Spinal cord (tissue), 10 donors: ENCODE data around the gene GRSF1. TPM values are rescaled to one million over a fixed set of nuclear protein-coding genes. Genes with fewer than 3 reads are reported as not detected.

Source experiments
- DNase-seq, 6 donors: peaks; one replicate each; pipeline versions ENCODE4 v3.0.0 to v3.0.0-alpha.2; 2013 to 2015; ENCODE audit warnings: low spot score in 6 of 6, low read depth in 4 of 6
- H3K27ac ChIP-seq: one replicate; pipeline ENCODE4 v1.5.1; 2013; ENCODE audit warnings: low read depth, low read length, control low read depth
- H3K27me3 ChIP-seq: one replicate; pipeline ENCODE4 v1.6.1; 2013; ENCODE audit warnings: low read length; ENCODE audit not compliant: control insufficient read depth, insufficient read depth
- H3K36me3 ChIP-seq: one replicate; pipeline ENCODE4 v1.6.1; 2013; ENCODE audit warnings: low read length; ENCODE audit not compliant: control insufficient read depth, insufficient read depth
- H3K4me1 ChIP-seq: one replicate; pipeline ENCODE4 v1.6.1; 2013; ENCODE audit warnings: low read length; ENCODE audit not compliant: control insufficient read depth, insufficient read depth
- H3K4me3 ChIP-seq: one replicate; pipeline ENCODE4 v1.5.1; 2013; ENCODE audit warnings: low read depth, low read length, control low read depth
- H3K9me3 ChIP-seq: one replicate; pipeline ENCODE4 v1.6.1; 2013; ENCODE audit warnings: low read length; ENCODE audit not compliant: control insufficient read depth, insufficient read depth
- WGBS: methylation state at CpG from one replicate; pipeline ENCODE4 v1.1.5; 2013; ENCODE audit warnings: missing lambda C conversion rate; ENCODE audit not compliant: insufficient coverage; 5-methylcytosine and 5-hydroxymethylcytosine counted together
- polyA plus RNA-seq, 2 donors: library from polyadenylated mRNA; unstranded; fragments of 120-200 nt; gene quantifications; one replicate each; pipeline ENCODE4 v1.2.1, GENCODE V29; 2013; ENCODE audit not compliant: insufficient read length in 2 of 2
- total RNA-seq, 2 donors: library from RNA; depleted of rRNA in 1 of 2; stranded (reverse); fragments of 120-200 nt in 1 of 2; fragments of >200 nt in 1 of 2; gene quantifications; one replicate each; pipeline versions ENCODE4 v1.2.3 to v1.2.4, GENCODE V29; 2013 to 2014
- donor health status: healthy.

The GRSF1 gene
- total and polyA plus RNA-seq, 4 donors: 71.8 to 100 (median 83.7) TPM

GRCh38 chr4:70818173-70818855 lies 21.4 kb downstream of the GRSF1 start:
- no peaks in the 10 kb centered on the region for H3K27me3 ChIP-seq
- 93% methylated on average over 4 of the region's 5 CpGs for WGBS
- H3K4me3 ChIP-seq: no peak overlapping the region
- no peaks in the 10 kb centered on the region for H3K4me1 ChIP-seq
- DNase-seq: no peak
- H3K27ac ChIP-seq: no peak overlapping the region
- peaks cover 31% of the 10 kb centered on the region for H3K36me3 ChIP-seq
- peaks cover 2% of the 10 kb centered on the region for H3K9me3 ChIP-seq

DNA sequence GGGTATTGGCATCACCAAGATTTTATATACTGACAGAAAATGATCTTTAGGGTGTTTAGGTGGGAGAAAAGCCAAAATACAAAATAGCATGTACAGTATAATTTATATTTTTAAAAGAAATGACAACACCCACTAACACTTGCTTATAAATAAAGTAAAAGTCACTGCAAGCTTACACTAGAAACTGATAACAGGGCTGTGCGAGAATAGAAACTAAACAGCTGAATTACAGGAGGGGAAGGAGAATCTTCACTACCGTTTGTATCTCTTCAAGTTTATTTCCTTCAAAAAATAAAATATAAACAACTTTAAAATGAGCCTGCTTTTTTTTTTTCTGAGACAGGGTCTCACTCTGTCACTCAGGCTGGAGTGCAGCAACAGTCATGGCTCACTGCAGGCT lies 22.8 kb downstream of the GRSF1 start:
- H3K4me1 ChIP-seq: no peaks in the 10 kb centered on the region
- peaks cover 20% of the 10 kb centered on the region for H3K36me3 ChIP-seq
- no peak for DNase-seq
- H3K9me3 ChIP-seq: peaks cover 2% of the 10 kb centered on the region
- no peak overlapping the region for H3K4me3 ChIP-seq
- H3K27ac ChIP-seq: no peak overlapping the region
- no CpG with 5 or more reads among the region's 2 CpGs for WGBS
- H3K27me3 ChIP-seq: no peaks in the 10 kb centered on the region

DNA sequence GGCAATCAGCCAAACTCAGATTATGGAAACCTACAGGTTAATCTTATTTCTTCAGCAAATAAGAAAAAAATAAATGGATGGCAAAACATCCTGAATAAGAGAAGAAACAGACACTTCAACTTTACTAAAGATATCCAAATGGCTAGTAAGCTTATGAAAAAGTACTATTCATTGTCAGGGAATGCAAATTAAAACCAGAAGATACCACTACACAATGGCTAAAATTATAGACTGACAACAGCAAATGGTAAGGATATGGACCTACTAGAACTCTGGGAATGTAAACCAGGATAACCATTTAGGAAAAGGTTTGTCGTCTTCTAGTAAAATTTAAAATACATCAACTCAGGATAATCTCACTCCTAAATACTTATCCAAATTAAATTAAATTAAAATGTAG lies 24.3 kb downstream of the GRSF1 start:
- no CpG with 5 or more reads among the region's 1 CpG for WGBS
- no peak for DNase-seq
- H3K4me1 ChIP-seq: no peaks in the 10 kb centered on the region

GRCh38 chr4:70808151-70808550 lies 31.5 kb downstream of the GRSF1 start:
- H3K27ac ChIP-seq: no peak overlapping the region
- WGBS: no CpG with 5 or more reads among the region's 1 CpG
- peaks cover 5% of the 10 kb centered on the region for H3K36me3 ChIP-seq
- no peaks in the 10 kb centered on the region for H3K9me3 ChIP-seq
- H3K4me1 ChIP-seq: no peaks in the 10 kb centered on the region
- no peak overlapping the region for H3K4me3 ChIP-seq
- DNase-seq: no peak
- no peaks in the 10 kb centered on the region for H3K27me3 ChIP-seq

More for the DNA sequence above, 24.3 kb downstream of the GRSF1 start:
- Histone ChIP-seq H3K27ac (no peak overlapping the region), H3K36me3 (peaks cover 10% of the 10 kb centered on the region), H3K9me3 (peaks cover 2% of the 10 kb centered on the region), H3K27me3 (no peaks in the 10 kb centered on the region), H3K4me3 (no peak overlapping the region)

GRCh38 chr4:70802928-70803580 lies 36.6 kb downstream of the GRSF1 start:
- no peaks in the 10 kb centered on the region for H3K27me3 ChIP-seq
- H3K4me3 ChIP-seq: no peak overlapping the region
- no peak for DNase-seq
- H3K4me1 ChIP-seq: no peaks in the 10 kb centered on the region
- no peaks in the 10 kb centered on the region for H3K9me3 ChIP-seq
- WGBS: 91% methylated on average over 3 of the region's 5 CpGs
- no peak overlapping the region for H3K27ac ChIP-seq
- H3K36me3 ChIP-seq: peaks cover 22% of the 10 kb centered on the region

DNA sequence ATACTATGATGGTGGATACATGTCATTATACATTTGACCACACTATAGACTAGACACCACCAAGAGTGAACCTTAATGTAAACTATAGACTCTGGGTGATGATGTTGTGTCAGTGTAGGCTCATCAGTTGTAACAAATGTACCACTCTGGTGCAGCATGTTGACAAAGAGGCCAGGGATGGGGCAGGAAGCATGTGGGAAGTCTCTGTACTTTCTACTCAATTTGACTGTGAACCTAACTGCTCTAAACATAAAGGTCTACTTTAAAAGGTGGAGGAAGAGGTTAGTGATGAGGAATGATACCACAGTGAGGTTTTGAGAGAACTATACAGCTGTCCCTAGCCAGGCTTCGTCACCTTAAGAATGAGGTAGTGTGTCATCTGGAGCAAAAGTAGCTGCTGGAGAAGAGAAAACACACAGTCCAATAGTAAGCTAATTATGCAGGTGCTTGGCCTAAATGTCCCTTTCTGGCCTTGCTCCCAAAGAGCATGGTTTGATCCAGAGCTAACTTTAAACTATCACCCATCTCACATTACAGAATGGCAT lies 38.4 kb downstream of the GRSF1 start:
- Histone ChIP-seq H3K4me3 (no peak overlapping the region), H3K27ac (no peak overlapping the region), H3K9me3 (no peaks in the 10 kb centered on the region), H3K27me3 (no peaks in the 10 kb centered on the region), H3K36me3 (peaks cover 22% of the 10 kb centered on the region), H3K4me1 (no peaks in the 10 kb centered on the region)
- 67% methylated on average over 1 of the region's 1 CpG for WGBS
- DNase-seq: no peak

- WGBS: 92% methylated on average over 6 of the region's 6 CpGs
- Histone ChIP-seq H3K27me3 (no peaks in the 10 kb centered on the region), H3K9me3 (no peaks in the 10 kb centered on the region), H3K4me1 (no peaks in the 10 kb centered on the region), H3K36me3 (peaks cover 26% of the 10 kb centered on the region), H3K4me3 (no peak overlapping the region), H3K27ac (no peak overlapping the region)
- no peak for DNase-seq
Measured at GRCh38 chr4:70793626-70794025, 46.1 kb downstream of the GRSF1 start.

- H3K4me1 ChIP-seq: no peaks in the 10 kb centered on the region
- H3K27ac ChIP-seq: no peak overlapping the region
- no peak overlapping the region for H3K4me3 ChIP-seq
- no peaks in the 10 kb centered on the region for H3K9me3 ChIP-seq
- H3K36me3 ChIP-seq: peaks cover 32% of the 10 kb centered on the region
- no peaks in the 10 kb centered on the region for H3K27me3 ChIP-seq
- no peak for DNase-seq
- WGBS: 100% methylated on average over 1 of the region's 1 CpG
Measured at GRCh38 chr4:70788733-70789132, 51.0 kb downstream of the GRSF1 start.

DNA sequence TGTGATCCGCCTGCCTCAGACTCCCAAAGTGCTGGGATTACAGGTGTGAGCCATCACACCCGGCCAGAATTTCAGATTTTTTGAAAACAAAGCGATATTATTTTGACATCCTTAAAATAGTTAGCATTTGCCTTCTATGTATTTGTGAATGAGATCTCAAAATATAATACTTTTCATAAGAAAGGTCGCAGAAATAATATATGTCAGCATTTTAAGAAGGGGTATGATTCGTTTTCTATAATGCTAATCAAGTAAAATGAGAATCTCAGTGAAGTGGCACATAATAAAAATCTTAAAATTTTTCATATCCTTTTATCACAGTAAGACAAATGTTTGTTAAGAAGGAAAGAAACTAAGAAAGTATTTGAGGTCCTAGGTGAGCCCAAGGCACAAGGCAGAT lies 52.2 kb downstream of the GRSF1 start:
- WGBS: 100% methylated on average over 1 of the region's 5 CpGs
- DNase-seq: no peak
- no peaks in the 10 kb centered on the region for H3K9me3 ChIP-seq
- H3K36me3 ChIP-seq: peaks cover 31% of the 10 kb centered on the region
- no peak overlapping the region for H3K27ac ChIP-seq
- no peak overlapping the region for H3K4me3 ChIP-seq
- H3K27me3 ChIP-seq: no peaks in the 10 kb centered on the region
- H3K4me1 ChIP-seq: no peaks in the 10 kb centered on the region

- H3K27me3 ChIP-seq: no peaks in the 10 kb centered on the region
- H3K4me3 ChIP-seq: no peak overlapping the region
- no peaks in the 10 kb centered on the region for H3K4me1 ChIP-seq
- no peak for DNase-seq
- no peaks in the 10 kb centered on the region for H3K9me3 ChIP-seq
- H3K27ac ChIP-seq: no peak overlapping the region
- H3K36me3 ChIP-seq: peaks cover 47% of the 10 kb centered on the region
- WGBS: no CpG with 5 or more reads among the region's 4 CpGs
Measured at GRCh38 chr4:70783096-70783495, 56.6 kb downstream of the GRSF1 start.
